HG03565 (cell line): Measurements from ENCODE around the gene ZBTB12.

Experiments
- ATAC-seq: cut with Tn5 transposase; IDR thresholded peaks from one replicate; pipeline ENCODE4 v1.9.1; 2021; ENCODE audit warnings: mild to moderate bottlenecking, moderate library complexity; ENCODE audit not compliant: unreplicated experiment

The ZBTB12 gene

DNA sequence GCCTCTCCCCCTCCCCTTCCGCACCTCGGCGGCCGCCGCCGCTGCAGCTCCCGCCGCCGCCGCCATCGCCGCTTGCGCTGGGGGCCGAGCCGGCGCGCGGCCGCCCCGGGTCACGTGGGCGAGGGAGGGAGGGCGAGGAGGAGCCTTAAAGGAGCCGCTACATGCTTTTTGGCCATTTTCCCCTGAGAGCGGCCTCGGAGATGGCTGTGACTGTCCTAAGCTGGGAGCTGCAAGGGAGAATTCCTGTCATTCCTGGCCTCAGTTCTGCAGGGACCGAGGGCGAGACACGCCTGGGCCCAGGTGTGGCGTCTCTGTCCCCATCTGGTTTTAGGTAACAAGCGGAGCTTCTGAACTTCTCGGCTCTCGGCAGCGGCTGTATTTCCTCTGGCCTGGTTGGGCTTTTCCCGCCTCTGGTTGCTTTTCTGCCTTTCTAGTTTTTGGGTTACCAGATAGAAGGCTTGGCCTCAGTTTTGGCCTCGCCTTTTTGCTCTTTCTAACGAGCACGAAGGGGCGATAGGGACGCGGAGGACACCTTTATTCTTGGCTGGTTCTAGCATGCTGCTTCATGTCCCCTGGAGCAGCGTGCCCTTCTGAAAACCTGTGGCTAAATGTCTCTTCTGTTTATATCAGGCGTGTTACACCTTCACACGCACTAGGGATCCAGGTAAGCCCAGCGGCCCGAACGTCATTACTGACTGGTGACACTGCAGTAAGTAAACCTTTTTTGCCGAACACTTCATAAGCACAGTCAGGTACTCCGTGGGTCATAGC lies 4.1 kb downstream of the ZBTB12 start, which contains the start of gene EHMT2:
Gene EHMT2, minus strand, starts transcription at position 87 of the 771 bp plus-strand sequence. Its CDS starts 21 bp downstream, at position 66.
- ATAC-seq: peak; percentile 30

DNA sequence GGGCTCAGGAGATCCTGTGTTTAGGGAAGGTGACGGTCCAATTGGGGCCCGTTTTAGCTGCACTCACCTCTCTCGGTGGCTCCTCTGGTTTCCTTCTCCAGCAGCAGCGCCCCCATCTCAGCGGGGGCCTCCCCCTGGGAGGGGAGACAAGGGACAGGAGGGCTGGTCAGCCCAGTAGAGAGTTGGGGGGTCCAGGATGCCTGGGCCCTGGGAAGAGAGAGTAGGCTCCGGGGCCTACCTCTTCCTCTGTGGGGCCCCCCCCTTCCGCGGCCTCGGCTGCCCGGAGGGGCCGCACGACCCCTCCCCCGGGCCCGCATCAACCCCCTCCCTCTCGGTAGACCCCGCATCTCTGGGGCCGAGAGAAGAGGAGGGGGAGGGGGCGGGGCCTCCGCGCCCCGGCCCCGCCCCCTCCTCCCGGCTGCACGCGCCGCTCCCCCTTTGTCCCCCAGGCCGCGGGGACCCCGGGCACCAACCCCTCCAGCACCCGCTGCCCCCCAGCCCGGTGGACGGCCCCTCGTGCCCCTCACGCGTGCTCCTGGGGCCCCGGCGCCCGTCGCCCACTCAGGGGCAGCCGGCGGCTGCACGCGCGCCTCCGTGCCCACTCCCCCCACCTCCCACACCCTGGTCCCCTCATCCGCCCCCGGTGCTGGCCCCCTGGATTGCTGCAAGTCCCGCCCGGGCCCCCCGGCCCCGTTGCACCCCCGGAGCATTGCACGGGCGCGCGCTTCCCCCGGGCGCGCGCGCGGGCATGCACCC lies 4.9 kb downstream of the ZBTB12 start:
- no peak for ATAC-seq

DNA sequence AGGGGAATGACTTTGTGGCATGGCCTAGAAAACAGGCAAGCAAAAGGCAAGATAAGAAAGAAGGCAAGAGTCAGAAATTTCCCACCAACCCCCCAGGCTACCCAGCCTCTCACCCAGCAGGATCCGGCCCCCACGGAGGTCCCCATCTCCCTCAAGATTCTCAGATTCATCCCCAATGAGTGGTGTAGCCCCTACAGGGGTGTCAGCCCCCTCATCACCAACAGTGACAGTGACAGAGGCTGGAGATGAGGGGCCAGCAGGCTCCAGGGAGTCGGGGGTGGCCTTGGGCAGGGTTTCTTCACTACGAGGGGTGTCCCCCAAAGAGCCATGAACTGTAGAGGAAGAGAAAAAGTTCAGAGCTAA lies 5.4 kb downstream of the ZBTB12 start:
- no peak for ATAC-seq

- ATAC-seq: no peak
Measured at GRCh38 chr6:31892821-31893220, 9.1 kb downstream of the ZBTB12 start.

DNA sequence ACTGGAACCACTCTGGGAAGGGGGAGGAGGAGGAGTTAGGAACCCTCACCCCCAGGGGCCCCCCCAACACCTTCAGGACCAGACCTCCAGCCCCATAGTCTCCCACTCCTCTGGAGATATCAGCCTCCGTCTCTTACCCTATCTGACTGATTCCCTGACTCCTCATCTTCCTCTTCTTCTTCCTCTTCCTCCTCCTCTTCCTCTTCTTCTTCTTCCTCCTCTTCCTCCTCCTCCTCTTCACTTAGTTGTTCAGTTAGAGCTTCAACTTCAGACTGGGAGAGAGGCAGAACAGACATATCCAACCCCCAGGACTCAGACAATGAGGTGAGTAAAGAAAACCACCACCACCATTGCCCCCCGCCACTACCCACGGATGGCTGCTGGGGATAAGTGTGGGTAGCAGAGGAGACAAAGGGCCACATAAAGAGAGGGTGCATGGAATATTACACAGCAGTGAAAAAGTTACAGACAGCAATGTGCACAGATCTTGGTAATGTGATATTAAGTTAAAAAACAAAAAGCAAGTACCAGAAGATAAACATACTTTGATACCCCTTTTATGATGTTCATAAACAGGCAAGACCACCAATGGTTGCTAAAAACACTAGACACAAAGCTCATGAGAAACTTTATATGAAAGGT lies 12.4 kb downstream of the ZBTB12 start:
- no peak for ATAC-seq

DNA sequence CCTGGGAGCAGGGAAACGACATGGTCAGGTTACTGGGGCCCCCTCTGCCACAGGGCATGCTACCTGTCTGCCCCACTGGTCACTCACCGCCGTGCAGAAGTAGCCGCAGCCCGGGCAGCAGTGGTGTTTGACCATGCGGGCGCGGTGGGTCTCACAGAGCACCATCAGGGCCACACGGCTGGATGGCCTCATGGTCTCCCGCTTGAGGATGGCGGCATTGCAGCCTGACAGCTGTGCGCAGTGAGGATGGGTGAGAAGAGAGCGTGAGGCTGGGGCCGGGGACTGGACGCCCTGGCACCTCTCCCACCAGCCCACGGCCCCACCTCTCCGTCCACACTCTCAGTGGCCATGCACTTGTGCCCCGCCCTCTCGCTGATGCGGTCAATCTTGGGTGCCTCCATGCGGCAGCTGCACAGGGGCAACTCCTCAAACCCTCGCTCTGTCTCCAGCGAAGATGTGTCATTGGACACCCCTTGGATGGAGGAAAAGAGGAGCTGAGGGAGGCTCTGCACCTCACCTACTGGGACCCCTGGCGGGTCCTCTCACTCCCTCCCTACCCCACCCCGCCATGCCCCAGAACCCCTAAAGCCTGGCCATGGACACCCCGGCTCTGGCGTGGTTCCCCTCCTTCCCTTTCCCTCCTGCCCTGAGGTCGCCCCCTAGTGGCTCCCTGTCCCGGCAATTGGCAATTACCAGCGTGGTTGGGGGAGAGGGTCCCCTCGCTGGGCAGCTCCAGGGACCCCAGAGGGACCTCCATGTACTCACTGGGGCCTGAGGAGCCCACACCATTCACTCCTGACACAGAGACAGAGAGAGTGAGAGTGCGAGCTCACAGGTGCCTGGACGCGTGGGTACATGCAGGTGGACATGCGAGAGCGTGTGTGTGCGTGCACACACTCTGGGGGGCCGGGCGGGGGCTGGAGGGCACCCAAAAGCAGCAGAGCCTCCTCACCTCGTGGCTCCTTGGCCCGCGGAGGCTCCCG lies 13.3 kb downstream of the ZBTB12 start:
- no peak for ATAC-seq

DNA sequence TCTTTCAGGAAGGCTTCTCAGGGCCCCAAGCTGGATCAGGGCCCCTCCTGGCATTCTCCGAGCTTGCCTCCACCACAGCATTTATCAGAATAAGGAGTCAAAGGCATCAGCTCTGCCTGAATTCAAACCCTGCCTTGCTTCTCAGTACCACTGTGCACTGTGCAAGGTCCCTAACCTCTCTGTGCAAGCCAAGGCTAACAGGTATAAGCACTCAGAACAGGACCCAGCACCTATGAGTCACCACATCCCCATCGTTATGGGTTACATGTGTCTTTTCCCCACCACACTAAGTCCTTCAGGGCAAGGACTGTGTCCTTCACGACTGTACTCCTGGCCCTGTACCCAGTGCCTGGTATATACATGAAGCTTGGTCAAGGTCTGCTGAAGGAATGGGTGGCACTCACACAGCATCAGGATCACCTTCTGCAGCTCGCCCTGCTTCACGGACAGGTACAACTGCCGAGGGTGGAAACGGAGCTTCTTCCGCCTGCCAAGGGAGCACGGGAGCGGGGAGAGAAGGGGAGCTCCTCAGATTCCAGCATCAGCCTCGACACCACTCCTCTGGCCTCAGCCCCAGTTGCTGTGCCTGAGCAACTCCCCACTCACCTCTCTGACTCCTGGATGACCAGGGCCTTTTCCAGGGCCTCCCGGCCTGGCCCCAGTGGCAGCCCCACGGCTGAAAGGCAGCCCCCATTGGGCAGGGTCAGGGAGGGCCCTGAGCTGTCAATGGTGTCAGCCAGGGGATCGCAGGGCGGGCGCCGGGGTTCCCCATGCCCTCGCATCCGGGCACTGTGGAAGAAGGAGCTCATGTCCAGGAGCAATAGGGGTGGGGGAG lies 14.5 kb downstream of the ZBTB12 start:
- ATAC-seq: no peak

DNA sequence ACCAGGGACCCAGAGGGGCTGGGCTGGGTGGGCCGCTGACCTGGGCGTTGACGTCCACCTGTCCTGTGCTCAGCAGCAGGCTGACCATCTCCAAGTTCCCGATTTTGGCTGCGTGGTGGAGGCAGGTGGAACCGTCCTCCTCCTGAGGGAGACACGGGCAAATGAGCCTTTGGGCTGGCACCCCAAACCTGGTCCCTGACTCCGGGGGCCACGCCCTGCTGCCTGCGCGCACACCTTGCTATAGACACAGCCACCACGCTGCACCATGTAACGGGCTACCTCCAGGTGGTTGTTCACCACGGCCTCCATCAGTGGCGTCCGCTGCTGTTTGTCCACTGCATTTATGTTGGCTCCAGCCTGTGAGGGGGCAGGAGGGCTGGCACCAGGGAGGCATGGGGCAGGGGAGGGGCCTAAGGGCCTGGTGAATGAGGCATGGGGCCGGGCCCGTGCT lies 15.3 kb downstream of the ZBTB12 start:
- no peak for ATAC-seq

GRCh38 chr6:31884528-31885035 lies 17.3 kb downstream of the ZBTB12 start:
- ATAC-seq: no peak

DNA sequence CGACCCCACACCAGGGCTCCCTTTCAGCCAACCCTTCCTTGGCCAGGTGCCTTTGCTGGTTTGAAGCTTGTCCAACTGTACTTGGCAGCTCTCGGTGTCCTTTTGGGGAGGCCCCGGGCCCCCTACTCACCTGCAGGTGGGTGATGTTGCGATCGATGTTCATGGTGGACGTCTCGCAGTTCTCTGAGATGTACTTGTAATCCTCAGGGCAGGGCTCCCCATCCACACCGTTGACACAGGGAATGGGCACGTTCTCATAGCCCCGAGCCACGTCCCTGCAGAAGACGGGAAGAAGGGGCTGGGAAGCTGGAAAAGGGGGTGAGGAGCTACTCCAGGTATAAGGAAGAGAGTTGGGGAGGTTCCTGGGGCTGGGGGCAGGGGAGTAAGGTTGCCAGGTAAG lies 18.2 kb downstream of the ZBTB12 start:
- no peak for ATAC-seq

- ATAC-seq: no peak
Measured at GRCh38 chr6:31882344-31882743, 19.5 kb downstream of the ZBTB12 start.

GRCh38 chr6:31881136-31881859 lies 20.6 kb downstream of the ZBTB12 start:
- no peak for ATAC-seq

- ATAC-seq: no peak
Measured at GRCh38 chr6:31880616-31881015, 21.3 kb downstream of the ZBTB12 start.

DNA sequence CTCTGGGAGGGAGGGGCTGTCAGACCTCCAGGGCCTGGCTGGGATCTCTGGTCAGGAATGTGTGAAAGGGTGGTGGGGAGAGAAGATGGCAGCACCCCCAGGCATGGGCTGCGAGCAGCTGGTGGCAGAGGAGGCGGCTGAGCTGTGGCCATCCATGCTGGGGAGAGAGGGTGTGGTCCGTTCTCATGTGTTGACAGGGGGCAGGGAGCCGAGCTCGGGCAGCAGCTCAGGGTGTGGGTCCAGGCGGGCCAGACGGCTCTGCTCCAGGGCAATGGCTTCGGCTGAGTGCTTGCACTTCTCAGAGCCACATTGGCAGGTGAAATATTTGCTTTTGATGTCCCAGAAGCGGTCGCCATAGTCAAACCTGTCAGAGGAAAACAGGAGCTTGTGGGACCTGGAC lies 22.0 kb downstream of the ZBTB12 start:
- no peak for ATAC-seq

- ATAC-seq: no peak
Measured at GRCh38 chr6:31879143-31879542, 22.7 kb downstream of the ZBTB12 start.

DNA sequence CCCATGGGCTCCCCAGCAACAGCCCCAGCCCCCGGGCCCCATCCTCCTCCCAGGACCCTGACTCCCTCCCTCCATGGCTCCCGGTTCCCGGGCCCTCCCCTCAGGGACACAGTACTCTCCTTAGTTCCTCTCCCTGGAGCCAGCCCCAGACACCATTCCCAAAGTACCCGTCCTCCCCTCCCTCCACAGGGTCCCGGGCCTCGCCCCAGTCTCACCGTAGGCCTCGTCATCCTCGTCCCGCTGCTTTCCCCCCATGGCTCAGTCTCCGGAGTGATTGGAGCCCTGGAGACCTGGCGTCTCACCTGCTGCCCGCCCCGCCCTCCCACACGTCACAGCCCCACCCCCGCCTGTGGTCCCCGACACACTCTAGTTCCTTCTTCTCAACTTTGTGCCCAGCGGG lies 23.2 kb downstream of the ZBTB12 start, which contains the start of gene SLC44A4:
Gene SLC44A4, minus strand, starts transcription at position 272 of the 400 bp plus-strand sequence. Its CDS starts 17 bp downstream, at position 255.
- ATAC-seq: no peak

- no peak for ATAC-seq
Measured at GRCh38 chr6:31878222-31878621, 23.7 kb downstream of the ZBTB12 start.

GRCh38 chr6:31877651-31878161 lies 24.2 kb downstream of the ZBTB12 start:
- no peak for ATAC-seq
